GM18505 (cell line): ENCODE results near the gene ZNF536.

Experiments
- ATAC-seq: cut with Tn5 transposase; IDR thresholded peaks from one replicate; pipeline ENCODE4 v1.9.1; 2021; ENCODE audit not compliant: unreplicated experiment
- POLR2A ChIP-seq: IDR thresholded peaks from 4 replicates; pipeline ENCODE4 v1.6.1; 2011; ENCODE audit warnings: borderline replicate concordance; ENCODE audit not compliant: insufficient read depth, insufficient read length; ENCODE audit errors: extremely low read depth

Gene ZNF536

GRCh38 chr19:30361721-30362120 is 10.5 kb upstream of the ZNF536 start:
- no peak for TF ChIP-seq POLR2A
- ATAC-seq = no peak

- ATAC-seq = no peak
- no peak for TF ChIP-seq POLR2A
Observed at GRCh38 chr19:30362156-30362754, 9.9 kb upstream of the ZNF536 start.

- TF ChIP-seq POLR2A = no peak
- ATAC-seq = no peak
Observed at GRCh38 chr19:30363073-30363472, 9.1 kb upstream of the ZNF536 start.

GRCh38 chr19:30364866-30365800 is 7.1 kb upstream of the ZNF536 start:
- no peak for ATAC-seq
- no peak for TF ChIP-seq POLR2A

GRCh38 chr19:30366282-30366681 is 5.9 kb upstream of the ZNF536 start:
- no peak for ATAC-seq
- TF ChIP-seq POLR2A = no peak

- ATAC-seq = no peak
- no peak for TF ChIP-seq POLR2A
Observed at GRCh38 chr19:30367006-30367405, 5.2 kb upstream of the ZNF536 start.

- no peak for TF ChIP-seq POLR2A
- ATAC-seq = no peak
Observed at GRCh38 chr19:30367421-30367820, 4.8 kb upstream of the ZNF536 start.

- TF ChIP-seq POLR2A = no peak
- no peak for ATAC-seq
Observed at GRCh38 chr19:30369833-30370232, 2.4 kb upstream of the ZNF536 start.

- TF ChIP-seq POLR2A = no peak
- no peak for ATAC-seq
Observed at GRCh38 chr19:30371161-30371836, 885 bp upstream of the ZNF536 start.

- TF ChIP-seq POLR2A = no peak
- no peak for ATAC-seq
Observed at GRCh38 chr19:30373593-30373992, 1.4 kb downstream of the ZNF536 start.

- no peak for ATAC-seq
- TF ChIP-seq POLR2A = no peak
Observed at GRCh38 chr19:30374539-30374864, 2.3 kb downstream of the ZNF536 start.

GRCh38 chr19:30374865-30375552 is 2.8 kb downstream of the ZNF536 start:
- no peak for TF ChIP-seq POLR2A
- no peak for ATAC-seq

GRCh38 chr19:30375553-30376031 is 3.4 kb downstream of the ZNF536 start:
- ATAC-seq = no peak
- TF ChIP-seq POLR2A = no peak

GRCh38 chr19:30376272-30376671 is 4.1 kb downstream of the ZNF536 start:
- TF ChIP-seq POLR2A = no peak
- no peak for ATAC-seq

GRCh38 chr19:30376826-30377425 is 4.7 kb downstream of the ZNF536 start:
- no peak for TF ChIP-seq POLR2A
- ATAC-seq = no peak
